HepG2 (cell line): ENCODE data around the gene STK32B. TPM values are rescaled to one million over a fixed set of nuclear protein-coding genes. Genes with fewer than 3 reads are reported as not detected.
A peak's percentile ranks its signal among the peaks of the same experiment; 100 is the strongest.

ENCODE experiments used
- ATAC-seq: fragments of 200-7000 bp; cut with Tn5 transposase; 3 replicates; pipeline ENCODE4 v1.9.1; 2020; ENCODE audit warnings: mild to moderate bottlenecking, moderate library complexity
- BruUV-seq: library from RNA; stranded (reverse); fragments of 400-500 nt; replicated peaks from 2 replicates; lab custom pipeline; 2021; lab: Mats Ljungman, UMichigan
- CTCF ChIA-PET: fragments of 300-600 bp; formaldehyde crosslinking; extraction: SDS; loops from one replicate; lab custom pipeline; 2021; ENCODE audit warnings: low total read pairs, inconsistent platforms, low intra/inter-chr PET ratio; lab: Yijun Ruan, JAX
- POLR2A ChIA-PET: fragments of 350-600 bp; sonication (Branson Sonifier 250); formaldehyde crosslinking; loops from one replicate; lab custom pipeline; 2020; ENCODE audit warnings: antibody characterized with exemption, inconsistent platforms; lab: Yijun Ruan, JAX
- DNase-seq: peaks from one replicate; pipeline ENCODE4 v3.0.0-alpha.2; 2015; ENCODE audit warnings: low spot score
- FAIRE-seq: peaks from 3 replicates; lab custom pipeline; 2011; peaks lifted over from hg19 to GRCh38; lab: Jason Lieb, UNC
- H2AFZ ChIP-seq: one replicate; pipeline ENCODE4 v1.6.1; 2011; ENCODE audit warnings: low read length, inconsistent platforms
- H3K27ac ChIP-seq: fragments of 300-600 bp; 3 replicates; pipeline ENCODE4 v1.8.0; 2011; ENCODE audit warnings: mixed run types, mild to moderate bottlenecking, mixed read lengths, low read length, inconsistent platforms; ENCODE audit not compliant: insufficient read depth; ENCODE audit errors: extremely low read length
- H3K27me3 ChIP-seq, 2 experiments: fragments of 200-600 bp in 1 of 2; 2 replicates in 1 of 2; 3 replicates in 1 of 2; pipeline versions ENCODE4 v1.6.0 to v1.8.0; 2011; ENCODE audit warnings: low read length in 2 of 2, mild to moderate bottlenecking in 2 of 2, moderate library complexity in 2 of 2, inconsistent platforms in 1 of 2; ENCODE audit not compliant: insufficient read depth in 2 of 2, control insufficient read depth in 1 of 2
- H3K36me3 ChIP-seq, 2 experiments: fragments of 200-600 bp in 1 of 2; replicated peaks in 1 of 2; 2 replicates in 1 of 2; 3 replicates in 1 of 2; pipeline versions ENCODE4 v1.5.1 to v1.8.0; 2011; ENCODE audit warnings: low read length in 2 of 2, inconsistent platforms in 1 of 2; ENCODE audit not compliant: insufficient read depth in 2 of 2, control insufficient read depth in 1 of 2
- H3K4me1 ChIP-seq: 2 replicates; pipeline ENCODE4 v1.5.1; 2012; ENCODE audit warnings: low read length, inconsistent platforms; ENCODE audit not compliant: insufficient read depth
- H3K4me2 ChIP-seq: 2 replicates; pipeline ENCODE4 v1.6.0; 2011; ENCODE audit warnings: low read depth, low read length, inconsistent platforms
- H3K4me3 ChIP-seq, 3 experiments: fragments of 200-600 bp in 1 of 3; sonication (generic), shearing (Covaris generic) in 1 of 3; replicated peaks in 1 of 3; 2 replicates each; pipeline ENCODE4 v1.5.1; 2011 to 2016; ENCODE audit warnings: low read length in 3 of 3, inconsistent platforms in 2 of 3, low read depth in 2 of 3, mild to moderate bottlenecking in 2 of 3, control low read depth in 1 of 3, mixed read lengths in 1 of 3; ENCODE audit not compliant: insufficient read depth in 1 of 3
- H3K79me2 ChIP-seq: one replicate; pipeline ENCODE4 v1.6.1; 2011; ENCODE audit warnings: low read length, inconsistent platforms; ENCODE audit not compliant: insufficient read depth
- H3K9ac ChIP-seq: 2 replicates; pipeline ENCODE4 v1.6.0; 2011; ENCODE audit warnings: mild to moderate bottlenecking, low read depth, low read length, inconsistent platforms; ENCODE audit not compliant: insufficient read depth
- H3K9me3 ChIP-seq: 2 replicates; pipeline ENCODE4 v1.5.1; 2012; ENCODE audit warnings: mild to moderate bottlenecking, low read length
- H4K20me1 ChIP-seq: 2 replicates; pipeline ENCODE4 v1.6.0; 2011; ENCODE audit warnings: inconsistent platforms, mild to moderate bottlenecking, low read length, moderate library complexity; ENCODE audit not compliant: insufficient read depth
- RBFOX2 ChIP-seq: fragments of 200-400 bp; formaldehyde crosslinking; IDR thresholded peaks from 2 replicates; pipeline ENCODE4 v1.6.1; 2017; ENCODE audit warnings: low read depth, mild to moderate bottlenecking, low read length
- TBL1XR1 ChIP-seq: fragments of 150-350 bp; IDR thresholded peaks from 2 replicates; pipeline ENCODE4 v1.6.1; 2014; ENCODE audit warnings: borderline replicate concordance, low read length; ENCODE audit not compliant: partially characterized antibody
- ZNF460 ChIP-seq: sonication (generic); formaldehyde crosslinking; IDR thresholded peaks from 2 replicates; pipeline ENCODE4 v1.5.1; 2020; ENCODE audit warnings: missing genetic modification reagents, mild to moderate bottlenecking, borderline replicate concordance
- ZNF557 ChIP-seq: sonication (generic); formaldehyde crosslinking; IDR thresholded peaks from 2 replicates; pipeline ENCODE4 v1.4.0; 2020; ENCODE audit warnings: missing genetic modification reagents
- ZNF713 ChIP-seq: sonication (generic); formaldehyde crosslinking; IDR thresholded peaks from 2 replicates; pipeline ENCODE4 v1.4.0; 2020; ENCODE audit warnings: mild to moderate bottlenecking, missing genetic modification reagents
- ZNF768 ChIP-seq: sonication (generic); formaldehyde crosslinking; IDR thresholded peaks from 2 replicates; pipeline ENCODE4 v1.4.0; 2020; ENCODE audit warnings: missing genetic modification reagents
- ZSCAN22 ChIP-seq: sonication (generic); formaldehyde crosslinking; IDR thresholded peaks from 2 replicates; pipeline ENCODE4 v1.4.0; 2020; ENCODE audit warnings: mild to moderate bottlenecking, missing genetic modification reagents
- WGBS: methylation state at CpG from one replicate; pipeline ENCODE4 v1.1.6; 2017; ENCODE audit warnings: low lambda C conversion rate; 5-methylcytosine and 5-hydroxymethylcytosine counted together
- in situ Hi-C: cut with HindIII; loops from 2 replicates; pipeline ENCODE4 v1.10.0; 2017; ENCODE audit warnings: low pct_unique_long_range_greater_than_20kb; ENCODE audit not compliant: extremely low pct_ligation_motif_present
- intact Hi-C: fragments of 100-400 bp; cut with micrococcal nuclease; formaldehyde crosslinking; loops from one replicate; pipeline ENCODE4 v1.10.0; 2022; ENCODE audit not compliant: unreplicated experiment
- polyA plus RNA-seq, 8 experiments: library from polyadenylated mRNA; depleted of rRNA in 3 of 8; stranded (reverse) in 7 of 8; unstranded in 1 of 8; fragments of >200 nt; fragmentation: Illumina TruSeq in 4 of 8; extraction: Trizol in 4 of 8; gene quantifications; 2 replicates each; pipeline versions ENCODE4 v1.2.1 to v1.2.3, GENCODE V29; 2011 to 2016; ENCODE audit warnings: low read depth in 4 of 8, missing spikeins in 1 of 8, mixed read lengths in 1 of 8; ENCODE audit not compliant: insufficient read depth in 1 of 8
- total RNA-seq, 5 experiments: library from RNA; depleted of rRNA; stranded (reverse); fragments of >200 nt; fragmentation: Illumina TruSeq; extraction: Trizol; gene quantifications; 2 replicates each; pipeline ENCODE4 v1.2.3, GENCODE V29; 2016; ENCODE audit warnings: low read depth in 1 of 5
- TF ChIP-seq, protein P1 (sequence below): sonication (generic); formaldehyde crosslinking; IDR thresholded peaks from 2 replicates; pipeline ENCODE4 v1.8.0; 2022; ENCODE audit warnings: mild to moderate bottlenecking, missing genetic modification reagents, moderate library complexity
- TF ChIP-seq, protein P2 (sequence below): sonication (generic); formaldehyde crosslinking; IDR thresholded peaks from 2 replicates; pipeline ENCODE4; 2020; ENCODE audit warnings: missing genetic modification reagents, mild to moderate bottlenecking, borderline replicate concordance
- TF ChIP-seq, protein P3 (sequence below): sonication (generic); formaldehyde crosslinking; IDR thresholded peaks from 2 replicates; pipeline ENCODE4 v1.5.1; 2020; ENCODE audit warnings: missing genetic modification reagents, mild to moderate bottlenecking, borderline replicate concordance
- TF ChIP-seq, protein P4 (sequence below): sonication (generic); formaldehyde crosslinking; IDR thresholded peaks from 2 replicates; pipeline ENCODE4 v1.4.0; 2020; ENCODE audit warnings: missing genetic modification reagents

Gene STK32B
- total and polyA plus RNA-seq, 2 of the 13 experiments (the other 11 are each of a cell fraction or from before 2014, with no cell fraction given) = not detected

DNA sequence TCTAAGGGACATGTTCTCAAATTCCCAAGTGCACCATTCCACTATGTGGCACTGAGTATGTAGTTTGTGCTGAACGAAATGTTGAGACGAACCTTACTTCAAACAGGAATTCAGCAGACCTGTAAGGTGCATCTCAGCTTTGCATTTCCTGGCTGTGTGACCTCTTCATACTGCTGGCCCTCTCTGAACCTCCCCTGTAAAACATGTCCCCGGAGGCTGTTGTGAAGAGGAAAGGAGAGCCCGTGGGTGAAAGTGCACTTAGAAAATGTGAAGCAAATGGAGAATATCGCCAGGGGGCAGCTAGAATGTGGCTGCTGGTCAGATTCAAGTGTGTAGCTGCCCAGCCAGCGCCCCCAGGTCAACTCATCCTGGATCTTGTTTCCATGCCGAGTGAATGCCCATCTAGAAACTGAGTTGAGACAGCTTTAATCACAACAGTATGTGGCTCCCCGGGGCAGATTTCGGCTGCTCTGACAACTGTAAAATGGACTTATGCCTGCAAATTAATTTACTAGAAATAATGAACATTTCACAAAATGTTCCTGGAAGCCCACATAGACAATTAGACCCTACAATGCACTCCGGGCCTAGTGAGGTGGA lies 393.7 kb downstream of the STK32B start:
- no peak for DNase-seq
- no TSS peak for BruUV-seq
- no peaks in the 10 kb centered on the region for H4K20me1 ChIP-seq
- no peak overlapping the region for H3K4me3 ChIP-seq
- TF ChIP-seq, protein P1, sequence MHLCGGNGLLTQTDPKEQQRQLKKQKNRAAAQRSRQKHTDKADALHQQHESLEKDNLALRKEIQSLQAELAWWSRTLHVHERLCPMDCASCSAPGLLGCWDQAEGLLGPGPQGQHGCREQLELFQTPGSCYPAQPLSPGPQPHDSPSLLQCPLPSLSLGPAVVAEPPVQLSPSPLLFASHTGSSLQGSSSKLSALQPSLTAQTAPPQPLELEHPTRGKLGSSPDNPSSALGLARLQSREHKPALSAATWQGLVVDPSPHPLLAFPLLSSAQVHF (CRISPR knock-in tag) = no peak
- peak; percentile 73 for TF ChIP-seq ZNF768 (CRISPR knock-in tag)
- TF ChIP-seq RBFOX2 = no peak
- no peak for TF ChIP-seq ZNF460
- TF ChIP-seq ZNF713 (CRISPR knock-in tag) = no peak
- in situ Hi-C loops (no loop called here), intact Hi-C loops (no loop called here)
- FAIRE-seq = no peak
- no peak overlapping the region for H2AFZ ChIP-seq
- no peaks in the 10 kb centered on the region for H3K4me1 ChIP-seq
- H3K79me2 ChIP-seq = no peaks in the 10 kb centered on the region
- no peak overlapping the region for H3K4me2 ChIP-seq
- no peak overlapping the region for H3K27ac ChIP-seq
- no peaks in the 10 kb centered on the region for H3K27me3 ChIP-seq
- ATAC-seq = no peak
- 24% methylated on average over 10 of the region's 10 CpGs for WGBS
- H3K36me3 ChIP-seq = no peaks in the 10 kb centered on the region
- H3K9ac ChIP-seq = no peak overlapping the region
- ChIA-PET CTCF (no interaction called here), POLR2A (no interaction called here)
- no peaks in the 10 kb centered on the region for H3K9me3 ChIP-seq

DNA sequence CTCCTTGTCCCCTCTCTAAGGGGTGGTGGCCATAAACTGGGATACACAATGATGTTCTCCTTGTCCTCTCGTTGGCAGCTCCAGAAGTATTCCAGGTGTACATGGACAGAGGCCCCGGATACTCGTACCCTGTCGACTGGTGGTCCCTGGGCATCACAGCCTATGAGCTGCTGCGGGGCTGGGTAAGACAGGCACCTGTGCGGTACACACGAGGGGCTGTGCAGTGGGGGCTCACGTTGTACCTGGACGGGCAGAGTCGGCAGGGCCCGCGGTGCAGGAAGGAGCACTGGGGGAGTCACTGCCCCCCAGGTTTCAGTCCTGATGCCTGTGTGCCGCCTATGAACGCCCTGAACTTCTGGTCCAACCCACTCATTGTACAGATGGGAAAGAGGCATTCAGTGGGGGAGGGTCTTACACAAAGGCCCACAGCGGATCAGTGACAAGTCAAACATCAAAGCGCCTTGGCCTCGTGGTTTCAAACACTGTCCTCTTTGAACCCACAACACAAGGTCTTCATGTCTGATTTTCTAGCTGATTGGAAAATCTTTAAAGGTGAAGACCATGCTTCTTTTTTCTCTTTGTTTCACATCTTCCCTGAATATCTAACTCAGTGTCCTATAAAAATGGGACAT lies 395.4 kb downstream of the STK32B start:
- WGBS = 29% methylated on average over 4 of the region's 17 CpGs
- TF ChIP-seq, protein P2, sequence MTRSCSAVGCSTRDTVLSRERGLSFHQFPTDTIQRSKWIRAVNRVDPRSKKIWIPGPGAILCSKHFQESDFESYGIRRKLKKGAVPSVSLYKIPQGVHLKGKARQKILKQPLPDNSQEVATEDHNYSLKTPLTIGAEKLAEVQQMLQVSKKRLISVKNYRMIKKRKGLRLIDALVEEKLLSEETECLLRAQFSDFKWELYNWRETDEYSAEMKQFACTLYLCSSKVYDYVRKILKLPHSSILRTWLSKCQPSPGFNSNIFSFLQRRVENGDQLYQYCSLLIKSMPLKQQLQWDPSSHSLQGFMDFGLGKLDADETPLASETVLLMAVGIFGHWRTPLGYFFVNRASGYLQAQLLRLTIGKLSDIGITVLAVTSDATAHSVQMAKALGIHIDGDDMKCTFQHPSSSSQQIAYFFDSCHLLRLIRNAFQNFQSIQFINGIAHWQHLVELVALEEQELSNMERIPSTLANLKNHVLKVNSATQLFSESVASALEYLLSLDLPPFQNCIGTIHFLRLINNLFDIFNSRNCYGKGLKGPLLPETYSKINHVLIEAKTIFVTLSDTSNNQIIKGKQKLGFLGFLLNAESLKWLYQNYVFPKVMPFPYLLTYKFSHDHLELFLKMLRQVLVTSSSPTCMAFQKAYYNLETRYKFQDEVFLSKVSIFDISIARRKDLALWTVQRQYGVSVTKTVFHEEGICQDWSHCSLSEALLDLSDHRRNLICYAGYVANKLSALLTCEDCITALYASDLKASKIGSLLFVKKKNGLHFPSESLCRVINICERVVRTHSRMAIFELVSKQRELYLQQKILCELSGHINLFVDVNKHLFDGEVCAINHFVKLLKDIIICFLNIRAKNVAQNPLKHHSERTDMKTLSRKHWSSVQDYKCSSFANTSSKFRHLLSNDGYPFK (CRISPR knock-in tag) = no peak
- TF ChIP-seq ZSCAN22 (CRISPR knock-in tag) (no peak), TBL1XR1 (no peak), ZNF557 (no peak)
- TF ChIP-seq, protein P3, sequence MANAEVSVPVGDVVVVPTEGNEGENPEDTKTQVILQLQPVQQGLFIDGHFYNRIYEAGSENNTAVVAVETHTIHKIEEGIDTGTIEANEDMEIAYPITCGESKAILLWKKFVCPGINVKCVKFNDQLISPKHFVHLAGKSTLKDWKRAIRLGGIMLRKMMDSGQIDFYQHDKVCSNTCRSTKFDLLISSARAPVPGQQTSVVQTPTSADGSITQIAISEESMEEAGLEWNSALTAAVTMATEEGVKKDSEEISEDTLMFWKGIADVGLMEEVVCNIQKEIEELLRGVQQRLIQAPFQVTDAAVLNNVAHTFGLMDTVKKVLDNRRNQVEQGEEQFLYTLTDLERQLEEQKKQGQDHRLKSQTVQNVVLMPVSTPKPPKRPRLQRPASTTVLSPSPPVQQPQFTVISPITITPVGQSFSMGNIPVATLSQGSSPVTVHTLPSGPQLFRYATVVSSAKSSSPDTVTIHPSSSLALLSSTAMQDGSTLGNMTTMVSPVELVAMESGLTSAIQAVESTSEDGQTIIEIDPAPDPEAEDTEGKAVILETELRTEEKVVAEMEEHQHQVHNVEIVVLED = no peak
- TF ChIP-seq, protein P4, sequence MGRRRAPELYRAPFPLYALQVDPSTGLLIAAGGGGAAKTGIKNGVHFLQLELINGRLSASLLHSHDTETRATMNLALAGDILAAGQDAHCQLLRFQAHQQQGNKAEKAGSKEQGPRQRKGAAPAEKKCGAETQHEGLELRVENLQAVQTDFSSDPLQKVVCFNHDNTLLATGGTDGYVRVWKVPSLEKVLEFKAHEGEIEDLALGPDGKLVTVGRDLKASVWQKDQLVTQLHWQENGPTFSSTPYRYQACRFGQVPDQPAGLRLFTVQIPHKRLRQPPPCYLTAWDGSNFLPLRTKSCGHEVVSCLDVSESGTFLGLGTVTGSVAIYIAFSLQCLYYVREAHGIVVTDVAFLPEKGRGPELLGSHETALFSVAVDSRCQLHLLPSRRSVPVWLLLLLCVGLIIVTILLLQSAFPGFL (CRISPR knock-in tag) = no peak

More for the DNA sequence above, 395.4 kb downstream of the STK32B start:
- intact Hi-C loops (no loop called here), in situ Hi-C loops (no loop called here)
- Histone ChIP-seq H2AFZ (no peak overlapping the region), H3K9ac (no peak overlapping the region), H3K27me3 (0 out of 5 replicates have a peak, but pooled peaks cover 0 to under 1% of the 10 kb centered on the region in 2 experiments), H3K36me3 (no peaks in the 10 kb centered on the region), H3K27ac (no peak overlapping the region), H3K79me2 (no peaks in the 10 kb centered on the region), H3K9me3 (no peaks in the 10 kb centered on the region), H3K4me2 (no peak overlapping the region), H3K4me1 (no peaks in the 10 kb centered on the region), H4K20me1 (no peaks in the 10 kb centered on the region), H3K4me3 (no peak overlapping the region)
- BruUV-seq = no TSS peak
- no peak for FAIRE-seq
- peak; percentile 16 for DNase-seq
- ChIA-PET CTCF (no interaction called here), POLR2A (no interaction called here)
- no peak for ATAC-seq
